ENCODE results near the gene ETF1.

Gene ETF1

DNA sequence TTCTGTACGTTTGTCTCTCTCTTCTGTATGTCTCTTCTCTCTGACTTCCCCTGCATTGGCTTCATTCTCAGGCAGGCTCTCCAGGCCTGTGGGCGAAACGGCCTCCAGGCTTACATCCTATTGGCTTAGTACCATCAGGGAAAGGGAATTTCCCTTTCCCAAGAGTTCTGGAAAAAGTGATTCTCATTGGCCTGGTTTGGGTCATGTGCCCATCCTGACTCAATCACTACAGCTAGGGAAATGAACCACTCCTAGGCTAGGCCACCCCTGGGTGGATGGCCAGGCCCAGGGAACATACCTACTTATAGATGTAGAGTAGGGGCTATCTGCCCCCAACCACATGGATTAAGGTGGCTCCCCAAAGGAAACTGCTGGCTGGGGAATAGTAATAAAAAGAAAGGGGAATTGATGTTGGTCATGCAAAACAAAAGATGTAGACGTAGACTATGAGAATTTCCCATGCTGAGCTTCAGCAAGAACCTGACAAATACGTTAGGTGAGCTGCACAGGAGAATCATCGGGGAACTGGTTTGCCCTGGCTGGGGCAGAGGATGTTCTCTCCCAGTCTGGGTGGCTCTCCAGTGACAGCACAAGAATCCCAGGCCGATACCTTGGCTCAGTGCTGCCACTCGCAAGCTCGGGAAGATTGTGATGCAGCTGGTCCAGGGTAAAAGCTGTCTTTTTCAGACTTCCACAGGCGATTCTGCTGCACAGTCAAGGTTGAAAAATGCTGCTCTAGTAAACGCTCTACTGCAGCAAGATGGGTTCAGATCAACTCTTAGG is 81.5 kb downstream of the ETF1 start:
- no peak for DNase-seq

DNA sequence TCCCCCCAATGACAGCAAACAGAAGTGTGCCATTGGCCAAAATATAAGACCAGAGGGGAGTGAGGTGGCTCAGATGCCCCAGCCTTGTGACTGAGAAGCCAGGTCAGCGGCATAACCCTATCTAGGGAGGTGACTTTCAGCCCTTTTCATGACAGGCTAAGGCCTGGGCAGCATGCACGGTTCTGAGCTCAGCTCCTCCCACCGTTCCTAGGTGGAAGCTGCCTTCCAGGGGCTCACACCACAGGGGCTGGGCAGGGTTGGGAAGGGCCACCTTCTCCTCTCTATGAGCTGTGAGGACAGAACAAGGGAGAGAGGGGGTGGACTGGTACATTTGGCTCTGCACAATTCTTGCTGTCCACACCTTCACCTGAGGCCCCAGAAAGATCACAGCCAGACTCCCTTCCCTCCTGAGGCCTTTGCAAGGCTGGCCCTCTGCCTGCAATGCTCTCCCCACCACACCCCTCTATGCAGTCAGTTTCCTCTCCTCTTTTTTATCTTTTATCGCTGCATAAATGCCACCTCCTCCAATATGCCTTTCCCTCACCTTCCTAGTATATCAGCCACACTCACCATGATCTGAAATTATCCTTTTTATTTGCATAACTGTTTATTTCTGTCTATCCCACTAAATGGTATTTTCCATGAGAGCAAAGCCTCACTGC is 82.9 kb downstream of the ETF1 start:
- no peak for DNase-seq

DNA sequence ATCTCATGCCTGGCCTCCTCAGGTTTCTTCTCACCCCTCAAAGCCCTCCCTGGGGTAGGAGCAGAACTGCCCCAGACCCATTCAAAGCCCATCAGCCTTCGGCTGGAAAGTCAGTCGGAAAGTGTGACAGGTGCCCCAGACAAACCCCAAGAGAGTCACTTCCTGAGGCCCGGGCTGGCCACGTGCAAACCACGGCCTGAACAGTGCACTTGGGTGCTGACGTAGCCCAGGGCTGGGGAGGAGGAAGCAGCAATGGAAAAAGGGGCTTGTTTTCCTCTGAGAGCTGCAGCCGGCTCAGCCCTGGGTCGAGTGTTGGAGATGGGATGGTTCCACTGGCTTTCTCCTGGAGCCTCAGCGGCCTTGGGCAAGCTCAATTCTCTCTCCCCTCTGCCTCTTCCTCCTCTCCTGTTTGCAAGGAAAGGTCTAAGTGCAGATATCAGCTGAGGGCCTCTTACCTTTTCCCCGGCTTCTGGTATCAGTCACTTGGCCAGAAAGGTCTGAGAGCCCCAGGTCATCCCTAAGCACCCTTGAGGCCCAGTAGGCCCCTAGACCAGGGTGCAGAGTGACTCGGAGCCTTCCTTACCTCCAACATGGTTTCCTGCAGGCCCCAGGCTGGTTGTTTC is 83.6 kb downstream of the ETF1 start:
- peak; percentile 40 to 68 (median 63) for DNase-seq

DNA sequence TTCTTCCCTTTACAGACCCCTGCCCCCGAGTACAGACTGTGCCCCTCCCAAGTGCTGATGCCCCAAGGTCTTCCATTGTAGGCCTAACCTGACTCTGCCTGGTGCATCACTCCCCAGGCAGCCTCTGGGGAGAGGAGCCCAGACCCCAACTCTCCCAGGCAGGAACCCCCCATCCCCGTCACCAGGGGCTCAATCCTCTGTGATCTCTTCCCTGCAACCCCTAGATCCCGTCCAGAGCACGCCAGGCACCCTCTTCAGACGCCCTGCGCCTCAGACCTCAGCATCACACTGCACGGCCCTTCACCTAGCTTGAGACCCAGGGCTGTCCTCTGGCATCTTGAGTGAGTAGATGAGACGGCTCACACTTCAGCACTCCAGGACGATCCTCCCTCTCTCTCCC is 84.2 kb downstream of the ETF1 start:
- no peak for DNase-seq

DNA sequence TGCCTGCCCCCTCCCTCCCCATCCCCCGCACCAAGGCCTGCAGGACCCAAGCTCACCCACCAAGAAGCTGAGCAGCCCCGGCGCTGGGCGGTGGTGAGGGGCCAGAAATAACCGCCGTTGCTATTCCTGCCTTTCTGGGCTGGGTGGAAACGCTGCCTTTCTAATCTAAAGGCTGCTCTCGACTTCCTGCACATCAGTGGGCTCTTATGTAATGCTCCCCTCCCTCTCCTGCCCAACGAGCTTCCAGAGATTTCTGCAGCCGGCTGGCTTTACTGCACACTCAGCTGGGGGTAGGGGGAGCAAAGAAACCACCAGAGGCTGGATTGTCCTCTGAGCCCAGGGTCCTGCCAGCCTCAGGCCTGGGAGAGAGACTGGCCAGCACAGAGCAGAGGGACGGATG is 84.7 kb downstream of the ETF1 start:
- DNase-seq, result no peak

DNA sequence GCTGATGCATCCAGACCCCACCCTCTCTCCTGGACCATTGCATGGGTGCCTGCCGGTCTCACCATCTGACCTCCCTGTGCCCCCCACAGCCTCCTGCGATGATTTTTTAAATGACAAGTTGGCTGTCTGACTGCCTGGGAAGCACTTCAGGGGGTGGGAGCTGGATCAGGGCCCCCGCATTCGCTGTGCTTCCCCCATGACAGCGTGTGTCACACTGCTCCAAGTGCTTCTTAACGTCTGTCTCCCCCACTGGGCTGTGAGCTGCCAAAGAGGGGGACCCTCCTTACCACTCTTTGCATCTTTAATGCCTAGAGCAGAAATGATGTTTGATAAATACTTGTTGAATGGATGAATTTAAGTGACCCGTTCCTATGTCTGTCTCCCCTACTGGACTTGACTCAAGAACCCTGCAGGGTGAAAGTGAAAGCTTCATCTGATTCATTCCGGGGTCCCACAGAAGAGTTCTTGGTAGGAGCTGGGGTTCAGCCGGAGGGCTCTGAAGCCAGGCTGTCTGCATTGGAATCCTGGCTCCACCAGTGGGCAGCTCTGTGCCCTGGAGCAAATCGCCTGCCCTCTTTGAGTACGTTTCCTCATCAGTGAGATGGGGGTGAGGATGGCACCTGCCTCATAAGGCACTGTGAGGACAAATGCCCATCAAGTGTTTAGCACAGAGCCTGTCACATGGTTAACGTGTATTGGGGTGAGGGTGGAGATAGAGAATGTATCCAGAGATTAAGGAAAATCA is 85.3 kb downstream of the ETF1 start:
- DNase-seq, result no peak
